HG02571 (cell line): ENCODE results near the gene DPEP2.
"Not testable (repeated sequence)": the region's sequence is repeated elsewhere in the genome, so short reads cannot be mapped to it uniquely, and the experiment has no call there.

ENCODE experiments used
- ATAC-seq: cut with Tn5 transposase; IDR thresholded peaks from one replicate; pipeline ENCODE4 v1.9.1; 2021; ENCODE audit warnings: mild to moderate bottlenecking, moderate library complexity; ENCODE audit not compliant: unreplicated experiment

Gene DPEP2

DNA sequence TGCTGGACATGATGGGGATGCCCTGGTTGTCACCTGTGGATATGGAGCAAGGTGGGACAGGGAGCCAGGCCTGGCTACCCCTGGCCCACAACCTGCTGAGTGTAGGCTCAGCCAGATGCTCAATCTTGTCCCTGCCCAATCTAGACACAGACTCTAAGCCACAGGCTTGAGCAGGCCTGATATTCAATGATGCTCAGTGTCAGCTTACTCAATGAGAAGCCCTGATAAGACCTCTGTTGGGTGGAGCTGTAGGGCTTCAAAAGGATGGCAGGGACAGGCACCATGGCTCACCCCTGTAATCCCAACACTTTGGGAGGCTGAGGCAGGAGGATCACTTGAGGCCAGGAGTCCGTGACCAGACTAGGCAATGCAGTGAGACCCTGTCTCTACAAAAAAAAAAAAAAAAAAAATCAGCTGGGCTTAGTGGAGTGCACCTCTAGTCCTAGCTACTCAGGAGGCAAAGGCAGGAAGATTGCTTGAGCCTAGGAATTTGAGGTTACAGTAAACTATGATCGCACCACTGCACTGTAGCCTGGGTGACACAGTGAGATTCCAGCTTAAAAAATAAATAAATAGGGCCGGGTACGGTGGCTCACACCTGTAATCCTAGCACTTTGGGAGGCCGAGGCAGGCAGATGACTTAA is 58.7 kb downstream of the DPEP2 start:
- no peak for ATAC-seq

GRCh38 chr16:67939507-67940445 is 59.5 kb downstream of the DPEP2 start:
- no peak for ATAC-seq

DNA sequence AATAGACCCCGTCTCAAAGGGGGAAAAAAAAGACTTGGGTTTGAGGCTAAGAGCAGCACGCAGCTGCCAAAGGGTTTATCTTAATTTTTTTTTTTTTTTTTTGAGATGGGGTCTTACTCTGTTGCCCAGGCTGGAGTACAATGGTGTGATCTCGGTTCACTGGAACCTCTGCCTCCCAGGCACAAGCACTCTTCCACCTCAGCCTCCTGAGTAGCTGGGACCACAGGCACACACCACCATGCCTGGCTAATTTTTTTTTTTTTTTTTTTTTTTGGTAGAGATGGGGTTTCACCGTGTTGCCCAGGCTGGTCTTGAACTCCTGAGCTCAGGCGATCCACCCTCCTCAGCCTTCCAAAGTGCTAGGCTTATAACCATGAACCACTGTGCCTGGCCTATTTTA is 61.6 kb downstream of the DPEP2 start:
- not testable (repeated sequence) for ATAC-seq
